Measurements from ENCODE around the gene SLC43A1. TPM values are rescaled to one million over a fixed set of nuclear protein-coding genes. Genes with fewer than 3 reads are reported as not detected.

The SLC43A1 gene
- total and polyA plus RNA-seq, 3 donors from 2014 or later = 6.5 to 12.3 (median 12.2) TPM

GRCh38 chr11:57469268-57469667, 46.2 kb downstream of the SLC43A1 start:
- H3K36me3 ChIP-seq (ENCODE audit: low read depth, missing control alignments) = no peaks in the 10 kb centered on the region

GRCh38 chr11:57468276-57468675, 47.2 kb downstream of the SLC43A1 start:
- Histone ChIP-seq H3K27me3 (no peaks in the 10 kb centered on the region), H3K9me3 (no peaks in the 10 kb centered on the region), H3K4me3 (no peak overlapping the region), H3K36me3 (ENCODE audit: low read depth, missing control alignments) (no peaks in the 10 kb centered on the region), H3K27ac (no peak overlapping the region), H3K4me1 (no peaks in the 10 kb centered on the region)
- WGBS, 2 donors = 79 to 81% methylated on average over 4 of the region's 4 CpGs
- no peak for DNase-seq
- TF ChIP-seq POLR2A (IDR thresholded peaks at IDR 0.05) = no peak
- no peak for TF ChIP-seq CTCF (IDR thresholded peaks at IDR 0.05)
- intact Hi-C loops (cut with DNase I; ENCODE audit: low total_unique reads) = no loop called here

More at GRCh38 chr11:57469268-57469667, 46.2 kb downstream of the SLC43A1 start:
- 86 to 89% methylated on average over 5 of the region's 5 CpGs for WGBS, 2 donors
- Histone ChIP-seq H3K4me1 (no peaks in the 10 kb centered on the region), H3K9me3 (no peaks in the 10 kb centered on the region), H3K4me3 (no peak overlapping the region), H3K27me3 (no peaks in the 10 kb centered on the region), H3K27ac (no peak overlapping the region)
- DNase-seq = no peak
- intact Hi-C loops (cut with DNase I; ENCODE audit: low total_unique reads) = no loop called here
- TF ChIP-seq CTCF (IDR thresholded peaks at IDR 0.05) (no peak), POLR2A (IDR thresholded peaks at IDR 0.05) (no peak)

- intact Hi-C loops (cut with DNase I; ENCODE audit: low total_unique reads) = no loop called here
- Histone ChIP-seq H3K4me3 (no peak overlapping the region), H3K4me1 (no peaks in the 10 kb centered on the region), H3K9me3 (no peaks in the 10 kb centered on the region), H3K27ac (no peak overlapping the region), H3K27me3 (no peaks in the 10 kb centered on the region), H3K36me3 (ENCODE audit: low read depth, missing control alignments) (no peaks in the 10 kb centered on the region)
- TF ChIP-seq POLR2A (IDR thresholded peaks at IDR 0.05) (no peak), CTCF (IDR thresholded peaks at IDR 0.05) (no peak)
- 82 to 86% methylated on average over 23 of the region's 23 CpGs for WGBS, 2 donors
- DNase-seq = no peak
These were observed 47.9 kb downstream of the SLC43A1 start for GRCh38 chr11:57467508-57468157.

GRCh38 chr11:57466680-57467079, 48.8 kb downstream of the SLC43A1 start:
- H3K4me3 ChIP-seq = no peak overlapping the region
- 66 to 73% methylated on average over 4 of the region's 4 CpGs for WGBS, 2 donors
- H3K4me1 ChIP-seq = no peaks in the 10 kb centered on the region
- DNase-seq = no peak
- no peaks in the 10 kb centered on the region for H3K36me3 ChIP-seq (ENCODE audit: low read depth, missing control alignments)
- no peak for TF ChIP-seq POLR2A (IDR thresholded peaks at IDR 0.05)
- TF ChIP-seq CTCF (IDR thresholded peaks at IDR 0.05) = no peak
- H3K27ac ChIP-seq = no peak overlapping the region
- intact Hi-C loops (cut with DNase I; ENCODE audit: low total_unique reads) = no loop called here
- no peaks in the 10 kb centered on the region for H3K9me3 ChIP-seq
- H3K27me3 ChIP-seq = no peaks in the 10 kb centered on the region
